Right lobe of liver (tissue), 6 donors: ENCODE measurements around the gene TCFL5. TPM values are rescaled to one million over a fixed set of nuclear protein-coding genes. Genes with fewer than 3 reads are reported as not detected.

Source experiments
- ATAC-seq, 4 donors: fragments of 200-7000 bp; cut with Tn5 transposase; one replicate each; pipeline ENCODE4 v1.9.1; 2020; ENCODE audit warnings: mild to moderate bottlenecking in 4 of 4, moderate library complexity in 4 of 4
- DNase-seq, 3 donors: peaks; one replicate each; pipeline ENCODE4 v3.0.0-alpha.2; 2020
- H3K27ac ChIP-seq, 3 donors: fragments of 200-600 bp; one replicate each; pipeline ENCODE4 v1.8.0; 2022
- H3K27me3 ChIP-seq, 2 donors: fragments of 200-600 bp; one replicate each; pipeline ENCODE4 v1.8.0; 2022
- H3K36me3 ChIP-seq, 4 donors: fragments of 200-600 bp; sonication (generic) in 1 of 4; one replicate each; pipeline versions ENCODE4 v1.5.1 to v1.8.0; 2017 to 2022; ENCODE audit warnings: control low read depth in 1 of 4
- H3K4me1 ChIP-seq, 4 donors: fragments of 200-600 bp; sonication (generic) in 1 of 4; one replicate each; pipeline versions ENCODE4 v1.5.1 to v1.8.0; 2017 to 2022; ENCODE audit warnings: control low read depth in 1 of 4
- H3K4me3 ChIP-seq, 3 donors: fragments of 200-600 bp; one replicate each; pipeline ENCODE4 v1.8.0; 2022
- H3K9me3 ChIP-seq, 4 donors: fragments of 200-600 bp; sonication (generic) in 1 of 4; one replicate each; pipeline versions ENCODE4 v1.5.1 to v1.8.0; 2017 to 2022; ENCODE audit warnings: control low read depth in 1 of 4
- POLR2A ChIP-seq: fragments of 450-650 bp; IDR thresholded peaks from one replicate; pipeline ENCODE4 v1.6.1; 2017; ENCODE audit warnings: antibody characterized with exemption, mild to moderate bottlenecking
- WGBS: methylation state at CpG from one replicate; pipeline ENCODE4 v1.1.6; 2018; ENCODE audit warnings: low coverage, low lambda C conversion rate; ENCODE audit not compliant: insufficient coverage; ENCODE audit errors: missing lambda C conversion rate; 5-methylcytosine and 5-hydroxymethylcytosine counted together
- intact Hi-C, 2 donors: fragments of 100-400 bp; cut with DNase I; formaldehyde crosslinking; loops; one replicate each; pipeline versions ENCODE4 v1.11.2 to v1.14.1; 2022
- total RNA-seq, 6 experiments: library from RNA; depleted of rRNA in 2 of 6; stranded (reverse); fragments of >200 nt in 2 of 6; fragmentation: NEBNext Ultra II Directional in 3 of 6; extraction: Animal tissue kit (Norgen Biotek cat#: 25700) in 3 of 6; gene quantifications; one replicate each; pipeline versions ENCODE4 v1.1.0 to v1.2.4, GENCODE V29; 2016 to 2023
- TF ChIP-seq, protein P1 (sequence below), 4 donors: fragments of 200-600 bp in 3 of 4; fragments of 450-650 bp in 1 of 4; IDR thresholded peaks; one replicate each; pipeline versions ENCODE4 v1.5.1 to v1.8.0; 2016 to 2022; ENCODE audit warnings: antibody characterized with exemption in 4 of 4, mild to moderate bottlenecking in 2 of 4
- donor health status: DM: no; HTN: yes; CAD: no.
- donor health status: DM: no; HTN: no; CAD: no.
- donor health status: DM: no; HTN: no; CAD: no.
- donor health status: DM: no; HTN: yes; CAD: no.
- donor health status: DM: no; HTN: yes; CAD: no.

TCFL5 gene
- total RNA-seq, 6 experiments from 2014 or later = 2.9 to 5.1 (median 3.9) TPM

- H3K9me3 ChIP-seq = no peaks in the 10 kb centered on the region
- 0% methylated on average over 9 of the region's 69 CpGs for WGBS
- intact Hi-C loops = no loop called here
- ATAC-seq (peak; percentile 84 to 90 (median 84)), DNase-seq (peak; percentile 98 to 99 (median 99))
- H3K27me3 ChIP-seq = no peaks in the 10 kb centered on the region
- H3K27ac ChIP-seq = peak overlapping the region; percentile 80 to 94 (median 89)
- peak overlapping the region; percentile 35 to 88 (median 51) for H3K4me3 ChIP-seq
- TF ChIP-seq, protein P1, sequence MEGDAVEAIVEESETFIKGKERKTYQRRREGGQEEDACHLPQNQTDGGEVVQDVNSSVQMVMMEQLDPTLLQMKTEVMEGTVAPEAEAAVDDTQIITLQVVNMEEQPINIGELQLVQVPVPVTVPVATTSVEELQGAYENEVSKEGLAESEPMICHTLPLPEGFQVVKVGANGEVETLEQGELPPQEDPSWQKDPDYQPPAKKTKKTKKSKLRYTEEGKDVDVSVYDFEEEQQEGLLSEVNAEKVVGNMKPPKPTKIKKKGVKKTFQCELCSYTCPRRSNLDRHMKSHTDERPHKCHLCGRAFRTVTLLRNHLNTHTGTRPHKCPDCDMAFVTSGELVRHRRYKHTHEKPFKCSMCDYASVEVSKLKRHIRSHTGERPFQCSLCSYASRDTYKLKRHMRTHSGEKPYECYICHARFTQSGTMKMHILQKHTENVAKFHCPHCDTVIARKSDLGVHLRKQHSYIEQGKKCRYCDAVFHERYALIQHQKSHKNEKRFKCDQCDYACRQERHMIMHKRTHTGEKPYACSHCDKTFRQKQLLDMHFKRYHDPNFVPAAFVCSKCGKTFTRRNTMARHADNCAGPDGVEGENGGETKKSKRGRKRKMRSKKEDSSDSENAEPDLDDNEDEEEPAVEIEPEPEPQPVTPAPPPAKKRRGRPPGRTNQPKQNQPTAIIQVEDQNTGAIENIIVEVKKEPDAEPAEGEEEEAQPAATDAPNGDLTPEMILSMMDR (IDR thresholded peaks at IDR 0.05) = no peak
- TF ChIP-seq POLR2A = peak; percentile 89
- H3K4me1 ChIP-seq = peaks cover 0 to 31% (median 12%) of the 10 kb centered on the region in 4 donors
- H3K36me3 ChIP-seq = peaks cover 0 to 8% (median 4%) of the 10 kb centered on the region in 4 donors
These were observed 67.5 kb downstream of the TCFL5 start for GRCh38 chr20:62794007-62794724.

DNA sequence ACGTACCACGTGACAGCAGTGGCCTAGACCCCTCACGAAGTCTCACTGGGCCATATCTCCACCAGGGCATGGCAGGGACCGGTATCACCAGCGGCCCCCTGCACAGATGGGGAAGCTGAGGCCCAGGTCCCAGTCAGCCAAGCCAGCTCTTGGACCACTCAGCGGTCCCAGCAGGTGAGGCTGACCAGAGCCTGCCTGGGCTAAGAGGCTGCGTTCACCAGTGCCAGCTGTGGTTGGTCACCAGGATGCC, 67.9 kb downstream of the TCFL5 start:
- Histone ChIP-seq H3K27me3 (no peaks in the 10 kb centered on the region), H3K9me3 (no peaks in the 10 kb centered on the region), H3K27ac (peak overlapping the region; percentile 73 to 89 (median 78)), H3K36me3 (peaks cover 0 to 3% (median 1%) of the 10 kb centered on the region in 4 donors), H3K4me3 (peak overlapping the region; percentile 14 to 50 (median 43)), H3K4me1 (peaks cover 0 to 29% (median 12%) of the 10 kb centered on the region in 4 donors)
- WGBS = 0% methylated on average over 1 of the region's 7 CpGs
- ATAC-seq = no peak
- intact Hi-C loops = no loop called here
- DNase-seq = no peak
- TF ChIP-seq POLR2A = no peak
- TF ChIP-seq, protein P1 (IDR thresholded peaks at IDR 0.05) = no peak

DNA sequence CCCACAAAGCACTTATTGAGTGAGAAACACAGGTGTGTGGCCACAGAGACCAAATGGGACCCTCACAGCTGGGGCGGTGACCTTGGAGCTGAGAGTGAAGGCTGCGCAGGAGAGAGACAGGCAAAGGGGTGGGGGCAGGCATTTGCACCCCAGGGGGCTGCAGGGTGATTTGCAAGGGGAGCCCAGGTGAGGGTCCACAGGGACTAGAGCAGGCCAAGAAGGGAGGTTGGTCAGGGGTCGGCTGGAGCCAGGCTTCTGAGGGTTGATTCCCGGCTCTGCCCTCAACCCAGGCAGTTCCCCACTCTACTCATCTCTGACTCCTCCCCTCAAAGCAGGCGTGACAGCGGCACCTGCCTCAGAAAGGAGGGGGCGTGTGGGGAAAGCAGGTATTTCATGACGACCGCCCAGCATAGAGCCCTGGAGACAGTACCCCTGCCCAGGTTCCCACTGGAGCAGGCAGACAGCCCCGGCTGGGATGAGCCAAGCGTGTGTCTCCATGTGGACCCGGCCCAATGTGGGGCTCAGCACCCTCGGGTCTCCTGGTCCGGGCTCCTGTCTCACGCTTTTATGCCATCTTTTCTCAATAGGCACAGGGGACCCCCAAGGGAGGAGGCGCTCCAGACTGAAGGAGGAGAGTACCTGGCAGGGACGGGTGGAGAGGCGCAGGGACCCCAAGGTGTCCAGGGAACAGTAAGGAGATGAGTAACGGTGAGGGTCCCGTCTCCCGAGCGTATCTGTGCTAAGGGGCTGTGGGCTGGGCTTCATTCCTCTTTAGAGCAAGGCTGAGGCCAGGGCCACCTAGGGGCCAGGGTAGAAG, 68.5 kb downstream of the TCFL5 start:
- Histone ChIP-seq H3K9me3 (no peaks in the 10 kb centered on the region), H3K27ac (peak overlapping the region; percentile 73 to 89 (median 78)), H3K36me3 (no peaks in the 10 kb centered on the region), H3K4me1 (peaks cover 0 to 25% (median 9%) of the 10 kb centered on the region in 4 donors), H3K27me3 (no peaks in the 10 kb centered on the region), H3K4me3 (no peak overlapping the region)
- DNase-seq = no peak
- ATAC-seq = no peak
- intact Hi-C loops = no loop called here
- WGBS = 96% methylated on average over 7 of the region's 22 CpGs
- TF ChIP-seq POLR2A = no peak
- TF ChIP-seq, protein P1 (IDR thresholded peaks at IDR 0.05) = no peak

GRCh38 chr20:62792182-62792939, 69.3 kb downstream of the TCFL5 start:
- WGBS = 100% methylated on average over 1 of the region's 9 CpGs
- no peak for ATAC-seq
- intact Hi-C loops = no loop called here
- no peak for DNase-seq
- TF ChIP-seq, protein P1 (IDR thresholded peaks at IDR 0.05) = no peak
- TF ChIP-seq POLR2A = no peak
- Histone ChIP-seq H3K4me1 (peaks cover 0 to 18% (median 5%) of the 10 kb centered on the region in 4 donors), H3K36me3 (no peaks in the 10 kb centered on the region), H3K27me3 (no peaks in the 10 kb centered on the region), H3K27ac (no peak overlapping the region), H3K9me3 (no peaks in the 10 kb centered on the region), H3K4me3 (no peak overlapping the region)
